Measurements from ENCODE around the gene RARG. TPM values are rescaled to one million over a fixed set of nuclear protein-coding genes. Genes with fewer than 3 reads are reported as not detected.

RARG gene
- total and polyA plus RNA-seq, 2 of the 8 experiments (the other 6 are each of a cell fraction or from before 2014, with no cell fraction given): 68.6 to 68.9 TPM

DNA sequence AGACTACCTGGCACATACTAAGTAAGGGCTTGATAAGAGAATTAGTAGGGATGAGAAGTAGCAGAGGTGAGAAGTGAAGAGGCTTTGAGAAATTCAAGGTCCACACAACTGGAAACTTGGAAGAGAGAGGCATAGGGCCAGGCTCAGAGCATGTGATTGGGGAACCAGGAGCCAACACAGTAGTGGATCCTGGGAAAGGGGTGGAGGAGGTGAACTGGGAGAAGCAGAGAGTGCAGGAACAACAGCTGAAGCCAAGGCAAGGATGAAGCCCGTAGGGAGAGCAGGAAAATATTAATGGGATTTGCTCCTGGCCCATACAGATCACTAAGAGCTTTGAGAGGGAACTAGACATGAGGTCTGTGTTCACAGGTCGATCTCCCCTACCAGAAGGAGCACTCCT lies 23.6 kb downstream of the RARG start:
- H3K79me1 ChIP-seq (ENCODE audit: low read depth, low read length): no peaks in the 10 kb centered on the region
- no peak overlapping the region for H4K91ac ChIP-seq (replicated peaks; ENCODE audit: insufficient read length, low read length)
- H3K4ac ChIP-seq (replicated peaks; ENCODE audit: insufficient read length, low read depth, low read length): no peak overlapping the region
- H2BK15ac ChIP-seq (ENCODE audit: low read length): no peak overlapping the region
- H3K23me2 ChIP-seq (ENCODE audit: low read depth, low read length): peaks cover 5% of the 10 kb centered on the region; the same call in 1 of the 2 replicates
- H3K27me3 ChIP-seq (replicated peaks in 1 of 4; ENCODE audit: control insufficient read depth in 3 of 4, extremely low read depth in 1 of 4, insufficient read depth in 3 of 4, low read length in 3 of 4): no peaks in the 10 kb centered on the region; a peak in 1 of 7 replicates
- H2BK120ac ChIP-seq (replicated peaks; ENCODE audit: low read depth, low read length): no peak overlapping the region
- H3K14ac ChIP-seq (ENCODE audit: insufficient read length): no peak overlapping the region
- no peak for FAIRE-seq
- H4K20me1 ChIP-seq (replicated peaks in 1 of 2; ENCODE audit: control insufficient read depth in 1 of 2, insufficient read depth in 2 of 2, low read length in 2 of 2): peaks cover 2 to 4% of the 10 kb centered on the region in 2 experiments
- no peak overlapping the region for H3K9ac ChIP-seq (replicated peaks in 1 of 4; ENCODE audit: extremely low read depth in 1 of 4, low read depth in 3 of 4, low read length in 3 of 4)
- H2AK5ac ChIP-seq (ENCODE audit: low read depth, low read length): no peak overlapping the region
- CTCF ChIA-PET (ENCODE audit: partially characterized antibody): interaction anchor here (0.6 to 22.3 kb wide), 9 partner anchors 9 to 147 kb away, joined by 3 to 654 read pairs (median 10); partner anchors contain the start of genes ESPL1, MYG1, PFDN5 and RARG
- DNase-seq (ENCODE audit: low read depth in 1 of 2, low spot score in 2 of 2): no peak
- no peak overlapping the region for H4K8ac ChIP-seq (ENCODE audit: extremely low read depth, insufficient read depth, low read length)
- no peak overlapping the region for H3K4me2 ChIP-seq (ENCODE audit: insufficient read depth in 1 of 2, low read depth in 2 of 2, low read length in 2 of 2)
- H3K9me3 ChIP-seq (ENCODE audit: insufficient read depth in 2 of 2, low read depth in 1 of 2, low read length in 1 of 2): no peaks in the 10 kb centered on the region
- 82% methylated on average over 2 of the region's 2 CpGs; no CpG with 5 or more reads in 1 of the 2 experiments for WGBS, 2 experiments (ENCODE audit: extremely low coverage in 1 of 2, insufficient coverage in 1 of 2, insufficient read length in 1 of 2, insufficient replicate concordance in 2 of 2, low coverage in 1 of 2, low lambda C conversion rate in 2 of 2, missing lambda C conversion rate in 1 of 2)
- H3K18ac ChIP-seq (ENCODE audit: extremely low read depth, low read length): no peak overlapping the region
- POLR2A ChIA-PET (ENCODE audit: partially characterized antibody): interaction anchor here (0.6 to 2.3 kb wide), 11 partner anchors 9 to 89 kb away, joined by 3 to 9 read pairs (median 4); partner anchors contain the start of genes CSAD, ESPL1 and ZNF740
- H3K36me3 ChIP-seq (ENCODE audit: control insufficient read depth in 2 of 4, insufficient read depth in 4 of 4, low read length in 3 of 4): peaks cover 16 to 26% (median 23%) of the 10 kb centered on the region in 4 experiments
- H2BK20ac ChIP-seq (ENCODE audit: low read length): no peak overlapping the region
- no peaks in the 10 kb centered on the region for H3K79me2 ChIP-seq (ENCODE audit: control insufficient read depth in 1 of 2, insufficient read depth in 2 of 2, low read length in 2 of 2)
- no peak overlapping the region for H3K56ac ChIP-seq (replicated peaks; ENCODE audit: insufficient read length, low read depth, low read length)
- H3K4me3 ChIP-seq (ENCODE audit: extremely low read depth in 1 of 4, insufficient read depth in 2 of 4, low read depth in 3 of 4, low read length in 4 of 4): no peak overlapping the region
- H2AFZ ChIP-seq (ENCODE audit: low read length): no peak overlapping the region
- H2BK12ac ChIP-seq (ENCODE audit: low read depth, low read length): no peak overlapping the region
- no peak overlapping the region for H3K27ac ChIP-seq (ENCODE audit: low read depth, low read length)
- H3K4me1 ChIP-seq (replicated peaks in 1 of 4; ENCODE audit: control insufficient read depth in 3 of 4, insufficient read depth in 4 of 4, low read length in 3 of 4): peaks cover 0 to 2% (median 0%) of the 10 kb centered on the region in 4 experiments; a peak in 2 of 7 replicates
- no peak overlapping the region for H4K5ac ChIP-seq (ENCODE audit: insufficient read length, low read depth, low read length)
- H3K23ac ChIP-seq (ENCODE audit: insufficient read length): no peak overlapping the region
- no peak overlapping the region for H2BK5ac ChIP-seq (ENCODE audit: low read depth, low read length)
- TF ChIP-seq KDM5A (IDR thresholded peaks at IDR 0.05; ENCODE audit: low read length): no peak
- TF ChIP-seq NANOG (IDR thresholded peaks at IDR 0.05; ENCODE audit: insufficient read depth, low read depth, low read length, poor library complexity, severe bottlenecking): no peak
- TF ChIP-seq RAD21 (IDR thresholded peaks at IDR 0.05 in 1 of 2, conservative IDR thresholded peaks at IDR 0.05 in 1 of 2; ENCODE audit: low read depth in 2 of 2, low read length in 2 of 2): no peak
- no peak for TF ChIP-seq PHF8 (conservative IDR thresholded peaks at IDR 0.05; ENCODE audit: low read depth, low read length)
- no peak for TF ChIP-seq EP300 (IDR thresholded peaks at IDR 0.05; ENCODE audit: borderline replicate concordance in 1 of 2, low read depth in 2 of 2, low read length in 2 of 2)
- TF ChIP-seq BRCA1 (IDR thresholded peaks at IDR 0.05; ENCODE audit: low read depth, low read length): no peak
- TF ChIP-seq POLR2AphosphoS5 (IDR thresholded peaks at IDR 0.05; ENCODE audit: low read depth, low read length): no peak
- no peak for TF ChIP-seq BACH1 (IDR thresholded peaks at IDR 0.05; ENCODE audit: low read length)
- TF ChIP-seq SP4 (IDR thresholded peaks at IDR 0.05; ENCODE audit: low read length): no peak
- TF ChIP-seq BCL11A (IDR thresholded peaks at IDR 0.05; ENCODE audit: low read depth in 2 of 2, low read length in 2 of 2): no peak
- no peak for TF ChIP-seq RBBP5 (IDR thresholded peaks at IDR 0.05; ENCODE audit: borderline replicate concordance, low read depth, low read length)
- no peak for TF ChIP-seq FOSL1 (IDR thresholded peaks at IDR 0.05; ENCODE audit: insufficient read depth, low read depth, low read length)
- TF ChIP-seq CBX8 (IDR thresholded peaks at IDR 0.05; ENCODE audit: borderline replicate concordance, low read depth, low read length): no peak
